Gastrocnemius medialis (tissue), 4 donors: ENCODE measurements around the gene SPIB. TPM values are rescaled to one million over a fixed set of nuclear protein-coding genes. Genes with fewer than 3 reads are reported as not detected.

ENCODE experiments used
- ATAC-seq, 2 donors: fragments of 150-250 bp; one replicate each; pipeline ENCODE4 v1.9.1; 2016
- DNase-seq, 2 donors: peaks; one replicate each; pipeline ENCODE4 v3.0.0-alpha.2; 2019
- H3K27ac ChIP-seq, 4 donors: fragments of 200-600 bp; sonication (generic); 1 replicate in 1 of 4; 2 replicates in 3 of 4; pipeline ENCODE4 v1.5.1; 2016 to 2018; ENCODE audit warnings: mild to moderate bottlenecking in 2 of 4, moderate library complexity in 1 of 4
- H3K27me3 ChIP-seq, 3 donors: fragments of 200-600 bp; sonication (generic) in 2 of 3; 1 replicate in 1 of 3; 2 replicates in 2 of 3; pipeline versions ENCODE4 v1.5.1 to v1.6.0; 2016 to 2019; ENCODE audit warnings: mild to moderate bottlenecking in 1 of 3, moderate library complexity in 1 of 3
- H3K36me3 ChIP-seq, 2 donors: fragments of 200-600 bp; sonication (generic) in 1 of 2; one replicate each; pipeline ENCODE4 v1.5.1; 2017 to 2018
- H3K4me1 ChIP-seq, 2 donors: fragments of 200-600 bp; sonication (generic) in 1 of 2; one replicate each; pipeline ENCODE4 v1.5.1; 2016 to 2017; ENCODE audit warnings: mild to moderate bottlenecking in 2 of 2
- H3K4me3 ChIP-seq, 4 donors: fragments of 200-600 bp; sonication (generic) in 3 of 4; 1 replicate in 1 of 4; 2 replicates in 3 of 4; pipeline ENCODE4 v1.5.1; 2016 to 2019; ENCODE audit warnings: mild to moderate bottlenecking in 2 of 4
- H3K9me3 ChIP-seq, 3 donors: fragments of 200-600 bp; sonication (generic) in 2 of 3; 1 replicate in 1 of 3; 2 replicates in 2 of 3; pipeline ENCODE4 v1.5.1; 2016 to 2019
- CTCF ChIP-seq, 5 experiments: fragments of 450-650 bp in 3 of 5; fragments of 200-600 bp in 2 of 5; sonication (generic) in 2 of 5; IDR thresholded peaks in 4 of 5; conservative IDR thresholded peaks in 1 of 5; 1 replicate in 4 of 5; 2 replicates in 1 of 5; pipeline ENCODE4 v1.5.1; 2016 to 2019; ENCODE audit warnings: antibody characterized with exemption in 5 of 5, mild to moderate bottlenecking in 3 of 5, moderate library complexity in 3 of 5
- POLR2A ChIP-seq, 2 donors: fragments of 450-650 bp; IDR thresholded peaks; one replicate each; pipeline ENCODE4 v1.6.1; 2017; ENCODE audit warnings: antibody characterized with exemption in 2 of 2, mild to moderate bottlenecking in 2 of 2, moderate library complexity in 2 of 2
- in situ Hi-C, 4 donors: fragments of 200-750 bp; cut with MboI; loops; one replicate each; pipeline versions ENCODE4 v1.15.0 to v1.8.0; 2017; ENCODE audit warnings: low sequenced_read_pairs in 4 of 4
- intact Hi-C: fragments of 100-400 bp; cut with DNase I; formaldehyde crosslinking; loops from one replicate; pipeline ENCODE4 v1.15.1; 2023; ENCODE audit warnings: low total_unique reads
- total RNA-seq, 4 donors: library from RNA; depleted of rRNA; stranded (reverse); fragments of >200 nt; gene quantifications; one replicate each; pipeline versions ENCODE4 v1.1.0 to v1.2.3, GENCODE V29; 2016

SPIB gene
- under 1 TPM in 1 of 4 donors, not detected in 3; 0.15 TPM for total RNA-seq

DNA sequence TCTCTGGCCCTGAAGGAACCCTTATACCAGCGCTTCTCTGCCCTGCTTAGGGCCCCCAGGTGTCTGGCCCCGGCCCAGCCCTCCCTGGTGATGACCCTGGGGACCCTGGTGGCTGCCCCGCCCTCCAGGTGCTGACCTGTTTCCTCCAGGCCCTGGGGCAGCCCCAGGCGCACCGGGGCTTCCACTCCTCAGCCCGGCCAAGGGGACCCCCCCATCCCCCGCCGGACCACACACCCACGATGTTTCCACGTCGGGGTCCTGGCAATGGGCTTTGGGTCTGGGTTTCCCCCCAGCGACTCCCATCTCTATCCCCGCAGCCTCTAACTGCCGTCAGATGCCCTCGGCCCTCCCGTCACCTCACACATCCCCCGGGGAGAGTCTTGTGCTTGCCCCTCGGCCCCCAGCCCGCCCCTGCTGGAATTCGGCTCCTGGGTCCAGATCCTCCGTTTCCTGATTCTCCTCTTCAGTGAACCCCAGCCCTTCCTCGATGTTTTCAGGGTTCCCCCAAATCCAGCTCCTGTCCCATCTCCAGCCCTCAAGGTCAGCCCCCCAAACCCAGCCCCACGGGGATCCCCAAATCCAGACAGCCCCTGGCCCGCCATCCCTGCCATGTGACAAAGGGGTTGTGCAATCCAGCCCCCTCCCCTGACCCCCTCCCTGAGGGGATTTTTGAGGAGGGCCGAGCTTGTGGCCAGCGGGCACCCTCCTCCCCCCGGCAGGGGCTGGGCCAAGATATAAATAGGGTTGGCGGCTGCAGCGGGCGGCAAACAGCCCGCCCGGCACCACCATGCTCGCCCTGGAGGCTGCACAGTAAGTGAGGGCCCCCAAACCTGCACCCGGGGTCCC lies at the start of gene SPIB:
Gene SPIB (plus strand): TSS at position 763 of the 846 bp plus-strand sequence. CDS start 25 bp downstream, at position 788.
- no peak within 1 kb of the TSS for H3K27ac ChIP-seq
- H3K4me1 ChIP-seq = peaks cover 0 to 8% of the 10 kb centered on the region in 2 donors
- no peak within 1 kb of the TSS for H3K4me3 ChIP-seq
- DNase-seq = no peak
- intact Hi-C loops = no loop called here
- TF ChIP-seq CTCF (IDR thresholded peaks at IDR 0.05 in 4 of 5, conservative IDR thresholded peaks at IDR 0.05 in 1 of 5) (no peak), POLR2A (IDR thresholded peaks at IDR 0.05) (no peak)
- no peak for ATAC-seq
- in situ Hi-C loops = loop anchor here in 2 of 4 donors (10.0 kb wide), 1 partner anchor 54 kb away; the partner anchor contains the start of gene NAPSA (in 2 of the 2)
- H3K36me3 ChIP-seq = no peaks in the 10 kb centered on the region
- peaks cover 2 to 22% (median 11%) of the 10 kb centered on the region in 3 donors for H3K27me3 ChIP-seq
- no peaks in the 10 kb centered on the region for H3K9me3 ChIP-seq

- no peak overlapping the region for H3K27ac ChIP-seq
- in situ Hi-C loops = loop anchor here in 1 of 4 donors (25.0 kb wide), 1 partner anchor 90 kb away; no protein-coding TSS in a partner anchor
- ATAC-seq = no peak
Observed at GRCh38 chr19:50371914-50372475, 46.7 kb upstream of the SPIB start.

GRCh38 chr19:50376166-50377050 lies 42.3 kb upstream of the SPIB start, which contains the start of gene NR1H2:
Gene NR1H2, plus strand, starts transcription at chr19:50376457. Its CDS starts 1,149 bp downstream, at chr19:50377606.
- intact Hi-C loops (loop anchor here (1.0 to 5.0 kb wide), 4 partner anchors 8 to 991 kb away; partner anchors contain the start of genes CLDND2, ETFB, JOSD2 and POLD1), in situ Hi-C loops (no loop called here)
- Histone ChIP-seq H3K4me1 (peaks cover 8 to 12% of the 10 kb centered on the region in 2 donors), H3K27me3 (no peaks in the 10 kb centered on the region), H3K9me3 (no peaks in the 10 kb centered on the region), H3K27ac (peak within 1 kb of the TSS; percentile 95 to 100 (median 99)), H3K36me3 (peaks cover 0 to 39% of the 10 kb centered on the region in 2 donors), H3K4me3 (peak within 1 kb of the TSS; percentile 71 to 99 (median 96))
- DNase-seq (peak; percentile 93 to 94), ATAC-seq (peak; percentile 98)
- peak; percentile 76 to 83 for TF ChIP-seq POLR2A (IDR thresholded peaks at IDR 0.05)
- no peak for TF ChIP-seq CTCF (IDR thresholded peaks at IDR 0.05 in 4 of 5, conservative IDR thresholded peaks at IDR 0.05 in 1 of 5)

More at GRCh38 chr19:50371914-50372475, 46.7 kb upstream of the SPIB start:
- Histone ChIP-seq H3K4me1 (peaks cover 8 to 12% of the 10 kb centered on the region in 2 donors), H3K27me3 (no peaks in the 10 kb centered on the region), H3K9me3 (no peaks in the 10 kb centered on the region), H3K36me3 (no peaks in the 10 kb centered on the region), H3K4me3 (no peak overlapping the region)
- DNase-seq = no peak
- no peak for TF ChIP-seq POLR2A (IDR thresholded peaks at IDR 0.05)
- no peak for TF ChIP-seq CTCF (IDR thresholded peaks at IDR 0.05 in 4 of 5, conservative IDR thresholded peaks at IDR 0.05 in 1 of 5)
- intact Hi-C loops = no loop called here

GRCh38 chr19:50377051-50377461 lies 41.7 kb upstream of the SPIB start:
- peak overlapping the region; percentile 95 to 100 (median 99) for H3K27ac ChIP-seq
- H3K4me3 ChIP-seq = peak overlapping the region in 2 of 4 donors; percentile 93 to 99
- H3K36me3 ChIP-seq = peaks cover 0 to 46% of the 10 kb centered on the region in 2 donors
- DNase-seq = no peak
- H3K9me3 ChIP-seq = no peaks in the 10 kb centered on the region
- no peak for TF ChIP-seq CTCF (IDR thresholded peaks at IDR 0.05 in 4 of 5, conservative IDR thresholded peaks at IDR 0.05 in 1 of 5)
- no peak for TF ChIP-seq POLR2A (IDR thresholded peaks at IDR 0.05)
- H3K4me1 ChIP-seq = peaks cover 8 to 12% of the 10 kb centered on the region in 2 donors
- H3K27me3 ChIP-seq = no peaks in the 10 kb centered on the region
- intact Hi-C loops = loop anchor here (2.0 to 5.0 kb wide), 3 partner anchors 52 to 990 kb away; partner anchors contain the start of genes CLDND2, ETFB and JOSD2
- in situ Hi-C loops = no loop called here
- no peak for ATAC-seq
